GM18907 (cell line): Measurements from ENCODE around the gene TLK1.
A peak's percentile ranks its signal among the peaks of the same experiment; 100 is the strongest.

Experiments used
- ATAC-seq: cut with Tn5 transposase; IDR thresholded peaks from one replicate; pipeline ENCODE4 v1.9.1; 2021; ENCODE audit warnings: mild to moderate bottlenecking, moderate library complexity; ENCODE audit not compliant: unreplicated experiment

Gene TLK1

DNA sequence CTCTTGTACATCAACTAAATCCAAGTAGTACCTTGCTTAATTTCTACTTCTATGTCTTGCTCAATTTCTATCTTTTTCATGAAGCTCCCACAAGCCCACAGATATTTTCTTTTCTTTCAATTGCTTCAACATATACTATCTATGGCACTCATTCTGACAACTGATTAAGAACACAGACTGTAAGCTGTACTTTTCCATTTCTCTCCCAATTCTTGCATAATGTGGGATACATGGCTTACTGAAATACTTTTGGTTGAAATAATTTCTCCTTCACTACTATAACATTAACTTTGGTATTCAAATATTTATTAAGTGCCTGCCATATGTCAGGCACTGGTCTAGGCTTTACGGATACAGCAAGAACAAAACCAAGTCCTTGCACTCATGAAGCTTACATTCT lies 146.8 kb downstream of the TLK1 start:
- no peak for ATAC-seq

GRCh38 chr2:171009386-171009785 lies 151.3 kb downstream of the TLK1 start:
- ATAC-seq, result no peak

DNA sequence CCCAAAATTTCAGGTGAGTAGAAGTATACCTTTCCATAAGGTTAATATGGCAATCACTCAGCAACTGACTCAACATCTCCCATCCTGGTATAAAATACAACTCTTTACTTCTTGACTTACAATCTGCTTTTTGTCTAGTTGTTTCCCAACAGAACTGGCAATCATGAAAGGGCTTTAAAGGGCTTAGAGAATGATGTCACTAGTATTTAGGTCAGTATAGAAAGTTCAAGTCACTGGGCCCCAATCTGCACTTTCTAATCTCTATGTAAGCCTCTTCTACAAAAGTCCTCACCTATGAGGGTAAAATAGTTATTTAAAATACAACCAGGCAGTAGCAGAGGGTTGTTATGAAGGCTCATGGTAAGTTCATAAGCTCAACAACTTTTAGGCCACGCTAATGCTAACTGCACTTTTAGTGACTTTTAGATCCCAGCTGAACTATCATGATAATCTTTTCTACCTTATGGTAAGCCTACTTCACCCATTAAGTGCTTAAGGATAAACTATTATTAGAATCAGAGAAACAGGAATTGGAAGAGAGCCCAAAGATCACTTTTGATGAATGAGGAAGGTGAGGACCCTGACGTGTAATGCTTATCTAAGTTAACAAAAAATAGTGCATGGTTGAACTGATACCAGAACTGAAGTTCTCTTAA lies 152.0 kb downstream of the TLK1 start:
- no peak for ATAC-seq

DNA sequence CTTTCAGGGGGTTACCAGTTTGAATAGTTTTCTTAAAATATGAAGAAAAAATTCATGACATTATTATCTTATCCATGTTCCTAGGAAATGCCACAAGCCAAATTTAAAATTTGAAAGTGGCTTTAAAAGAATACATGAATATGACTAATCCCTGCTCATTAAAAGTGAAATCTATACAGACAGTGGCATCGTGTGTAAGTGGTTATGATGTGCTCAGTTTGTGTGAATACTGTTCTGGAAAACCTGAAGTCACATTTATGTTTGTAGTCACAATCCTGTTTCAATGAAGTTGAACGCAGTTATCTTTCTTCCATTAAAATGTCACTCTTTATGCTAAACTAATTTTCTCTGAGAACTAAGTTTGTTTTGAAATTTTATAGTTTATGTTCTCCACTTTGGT lies 155.9 kb downstream of the TLK1 start:
- no peak for ATAC-seq

- ATAC-seq, result no peak
Observed at GRCh38 chr2:171004363-171004762, 156.3 kb downstream of the TLK1 start.

- no peak for ATAC-seq
Observed at GRCh38 chr2:170999654-171000053, 161.0 kb downstream of the TLK1 start.

DNA sequence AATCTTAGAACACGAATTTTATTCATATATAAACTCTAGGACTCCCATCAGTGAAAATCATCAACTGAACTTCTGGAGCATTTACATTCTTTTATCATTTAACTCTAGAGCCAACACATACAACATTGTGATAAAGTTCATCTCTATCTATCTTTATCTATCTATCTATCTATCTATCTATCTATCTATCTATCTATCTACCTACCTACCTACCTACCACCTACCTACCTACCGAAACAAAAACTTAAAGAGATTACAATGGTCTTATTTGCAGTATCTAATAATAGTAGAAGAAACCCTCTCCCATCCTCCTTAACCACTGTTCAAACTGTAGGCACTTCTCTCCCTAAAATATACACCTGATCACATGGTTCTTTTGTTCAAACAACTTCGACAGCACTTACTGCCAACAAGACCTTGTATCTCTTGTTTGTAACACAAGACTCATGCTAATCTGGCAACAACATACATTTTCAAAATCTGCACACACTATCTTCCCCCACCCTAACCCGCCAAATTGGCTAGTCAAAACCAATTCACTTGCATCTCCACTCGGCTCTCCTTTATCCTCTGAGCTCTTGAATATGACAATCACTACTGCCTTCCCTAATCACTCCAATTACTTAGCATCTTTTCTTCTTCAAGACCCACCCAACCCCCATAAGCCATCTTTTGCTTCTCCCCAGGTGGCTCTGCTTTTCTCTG lies 162.6 kb downstream of the TLK1 start:
- no peak for ATAC-seq

GRCh38 chr2:170996316-170996715 lies 164.4 kb downstream of the TLK1 start:
- no peak for ATAC-seq

- ATAC-seq, result no peak
Observed at GRCh38 chr2:170991398-170992182, 169.1 kb downstream of the TLK1 start.

- ATAC-seq, result no peak
Observed at GRCh38 chr2:170986566-170987258, 174.0 kb downstream of the TLK1 start.

- no peak for ATAC-seq
Observed at GRCh38 chr2:170985407-170985806, 175.3 kb downstream of the TLK1 start.

DNA sequence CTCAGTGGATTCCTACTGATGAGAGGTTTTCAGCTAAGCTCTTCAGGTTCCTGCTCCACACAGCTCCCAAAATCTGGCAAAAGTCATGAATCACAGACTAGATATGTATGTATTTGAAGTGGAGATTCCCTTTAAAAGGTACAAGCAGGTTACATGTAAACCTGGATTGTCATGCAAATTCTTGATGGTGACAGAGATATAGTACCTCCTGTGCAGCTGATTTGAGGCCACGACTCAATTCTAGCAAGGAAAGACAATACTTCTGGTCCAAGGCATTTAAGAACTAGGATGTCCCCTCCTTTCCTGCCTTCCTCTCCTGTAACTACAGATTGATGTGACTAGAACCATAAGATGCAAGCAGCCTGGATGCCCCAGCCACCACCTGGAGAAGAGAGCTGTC lies 176.6 kb downstream of the TLK1 start:
- no peak for ATAC-seq

DNA sequence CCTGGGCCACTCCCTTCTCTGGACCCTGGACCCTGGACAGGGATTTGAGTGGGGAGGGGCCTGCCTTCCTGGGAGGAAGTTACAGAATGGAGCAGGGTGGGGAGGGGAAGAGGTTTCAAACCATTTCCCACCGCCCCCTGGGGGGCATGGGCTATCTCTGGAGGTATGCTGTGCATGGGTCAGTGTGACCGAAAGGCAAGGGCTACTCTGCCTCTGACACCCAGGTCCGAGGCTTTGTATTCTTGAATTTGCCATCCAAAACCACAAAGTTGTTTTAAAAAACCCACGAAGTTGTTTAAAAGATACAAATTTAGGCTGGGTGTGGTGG lies 184.8 kb downstream of the TLK1 start:
- no peak for ATAC-seq

DNA sequence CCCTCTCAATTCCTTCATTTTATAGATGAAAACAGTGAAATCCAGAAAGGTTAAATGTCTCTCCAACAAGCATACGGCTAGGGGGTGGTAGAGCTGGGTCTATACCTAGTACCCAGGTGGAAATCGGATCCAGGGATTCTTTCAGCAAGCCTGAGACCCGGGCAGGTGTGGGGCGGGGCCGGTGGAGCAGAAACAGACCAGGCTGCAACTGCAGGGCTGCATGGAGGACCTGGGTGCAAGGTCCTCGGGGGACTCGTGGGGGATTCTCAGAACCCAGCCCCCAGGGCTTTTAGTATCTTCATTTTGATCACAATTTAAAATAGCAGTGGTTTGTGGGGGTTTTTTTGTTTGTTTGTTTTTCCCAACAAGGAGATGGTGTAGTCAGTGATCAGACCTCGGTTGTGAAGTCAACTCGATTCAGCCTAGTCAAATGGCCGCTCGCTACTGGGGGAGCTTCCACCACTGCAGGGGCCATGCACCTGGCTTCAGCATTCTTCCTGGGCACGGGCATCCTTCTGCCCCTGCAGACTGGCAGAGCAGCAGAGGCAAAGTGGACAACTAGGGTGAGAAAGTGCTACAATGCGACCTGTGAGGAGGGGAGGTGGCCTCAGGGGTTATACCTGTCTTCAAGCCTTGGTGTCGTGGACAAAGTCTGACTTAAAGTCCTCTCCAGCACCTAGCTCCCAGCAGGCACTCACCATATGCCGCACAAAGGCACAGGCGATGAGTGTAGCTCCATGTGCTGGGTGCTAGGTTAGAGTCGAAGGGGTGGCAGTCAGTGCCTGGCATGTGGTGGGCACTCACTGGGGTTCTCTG lies 185.4 kb downstream of the TLK1 start:
- no peak for ATAC-seq

GRCh38 chr2:170974304-170974993 lies 186.2 kb downstream of the TLK1 start:
- ATAC-seq, result no peak

DNA sequence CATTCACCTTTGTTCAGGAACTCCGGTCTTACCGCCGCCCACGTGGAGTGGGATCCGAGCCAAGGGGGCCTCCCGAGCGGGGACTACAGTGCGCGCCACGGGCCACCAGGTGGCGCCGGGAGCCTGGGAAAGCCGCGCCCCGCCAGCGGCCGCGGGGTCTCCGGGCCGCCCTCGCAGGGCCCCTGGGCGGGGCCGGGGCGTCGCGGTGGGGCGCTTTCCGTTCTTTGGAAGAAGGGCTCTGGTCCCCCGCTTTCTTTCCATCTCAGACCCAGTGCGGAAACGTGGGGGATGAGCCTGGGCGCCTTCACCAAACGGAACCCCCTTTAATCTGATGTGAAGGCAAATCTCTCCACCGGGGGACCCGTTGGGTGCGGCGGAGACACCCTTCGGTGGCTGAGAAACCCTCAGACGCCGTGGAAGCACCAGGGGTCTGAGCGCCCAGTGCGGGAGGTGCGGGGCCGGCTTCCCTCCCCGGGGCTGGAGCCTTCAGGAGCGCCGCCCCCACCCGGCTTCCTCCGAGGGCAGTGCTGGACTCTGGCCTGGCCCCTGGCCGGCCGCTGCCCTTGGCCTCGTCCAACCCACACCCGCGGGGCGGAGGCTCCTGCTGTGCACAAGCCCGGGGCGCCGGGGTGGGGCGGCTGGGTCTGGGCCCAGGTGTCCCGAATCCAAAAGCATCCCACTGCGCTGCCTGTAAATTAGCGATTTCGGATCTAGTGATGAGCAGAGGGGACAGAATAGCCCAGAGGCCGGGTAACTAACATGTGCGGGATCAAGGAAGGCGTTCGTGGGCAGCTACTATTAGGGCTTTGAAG lies 187.0 kb downstream of the TLK1 start:
- peak; percentile 95 for ATAC-seq

DNA sequence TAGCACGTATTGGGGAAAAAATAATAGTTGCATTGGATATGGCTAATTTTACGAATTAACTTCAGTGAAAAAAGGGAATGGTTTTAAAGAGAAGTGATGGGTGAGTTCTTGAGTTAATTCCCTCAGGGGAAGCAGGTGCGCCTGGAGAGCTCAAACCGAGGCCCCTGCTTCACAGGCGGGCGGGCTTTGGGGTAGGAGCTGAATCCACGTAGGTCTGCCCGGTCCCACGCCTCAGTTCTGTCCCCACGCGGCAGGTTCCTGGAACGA lies 187.5 kb downstream of the TLK1 start:
- ATAC-seq, result no peak

DNA sequence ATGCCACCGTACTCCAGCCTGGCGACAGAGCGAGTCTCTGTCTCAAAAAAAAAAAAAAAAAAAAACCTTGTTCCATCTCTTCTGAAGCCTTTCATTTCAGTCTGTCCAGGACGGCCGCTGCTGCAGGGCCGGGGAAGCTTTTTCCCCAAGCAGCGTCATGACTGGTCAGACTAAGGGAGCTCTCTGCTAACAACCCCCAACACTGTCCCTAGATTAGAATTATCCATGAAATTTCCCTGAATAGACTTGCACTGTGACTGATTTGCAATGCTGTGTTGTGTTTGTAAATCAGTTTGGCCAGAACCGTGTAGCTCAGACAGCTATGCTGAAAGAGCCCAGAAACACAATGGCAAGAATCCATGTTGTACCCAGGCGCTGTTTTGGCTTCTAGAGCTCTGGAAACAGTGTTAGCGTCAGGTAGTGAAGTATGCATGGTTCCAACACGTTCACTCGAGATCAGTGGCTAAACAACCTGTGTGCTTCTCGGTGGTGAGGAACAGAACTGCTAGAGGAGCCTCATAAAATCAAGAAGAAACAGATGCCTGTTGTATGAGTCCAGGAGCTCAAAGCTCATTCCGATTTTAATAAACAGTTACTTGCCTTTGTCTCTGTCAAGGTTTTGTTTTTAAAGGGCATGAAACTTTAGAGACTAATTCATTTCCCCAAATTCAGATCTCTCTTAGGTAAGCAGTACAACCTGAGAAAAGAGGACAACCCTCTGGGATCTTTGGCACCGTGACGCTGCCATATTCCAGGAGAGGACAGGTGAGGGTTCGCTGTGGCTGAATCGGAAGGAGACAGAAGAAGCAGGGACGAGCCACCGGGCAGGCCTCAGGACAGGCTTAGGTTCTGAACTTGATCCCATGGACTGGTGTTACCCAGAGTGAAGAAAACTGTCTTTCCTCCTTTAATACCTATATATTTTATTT lies 188.1 kb downstream of the TLK1 start:
- no peak for ATAC-seq
